NB4 (cell line): ENCODE data around the gene CLEC10A.

ENCODE experiments used
- MYC ChIP-seq: IDR thresholded peaks from 2 replicates; pipeline ENCODE4 v1.6.1; 2011; ENCODE audit warnings: low read depth, low read length
- TF ChIP-seq, protein P1 (sequence below): IDR thresholded peaks from one replicate; pipeline ENCODE4 v1.5.1; 2012; ENCODE audit warnings: low read depth, low read length

- no peak for TF ChIP-seq MYC
- TF ChIP-seq, protein P1, sequence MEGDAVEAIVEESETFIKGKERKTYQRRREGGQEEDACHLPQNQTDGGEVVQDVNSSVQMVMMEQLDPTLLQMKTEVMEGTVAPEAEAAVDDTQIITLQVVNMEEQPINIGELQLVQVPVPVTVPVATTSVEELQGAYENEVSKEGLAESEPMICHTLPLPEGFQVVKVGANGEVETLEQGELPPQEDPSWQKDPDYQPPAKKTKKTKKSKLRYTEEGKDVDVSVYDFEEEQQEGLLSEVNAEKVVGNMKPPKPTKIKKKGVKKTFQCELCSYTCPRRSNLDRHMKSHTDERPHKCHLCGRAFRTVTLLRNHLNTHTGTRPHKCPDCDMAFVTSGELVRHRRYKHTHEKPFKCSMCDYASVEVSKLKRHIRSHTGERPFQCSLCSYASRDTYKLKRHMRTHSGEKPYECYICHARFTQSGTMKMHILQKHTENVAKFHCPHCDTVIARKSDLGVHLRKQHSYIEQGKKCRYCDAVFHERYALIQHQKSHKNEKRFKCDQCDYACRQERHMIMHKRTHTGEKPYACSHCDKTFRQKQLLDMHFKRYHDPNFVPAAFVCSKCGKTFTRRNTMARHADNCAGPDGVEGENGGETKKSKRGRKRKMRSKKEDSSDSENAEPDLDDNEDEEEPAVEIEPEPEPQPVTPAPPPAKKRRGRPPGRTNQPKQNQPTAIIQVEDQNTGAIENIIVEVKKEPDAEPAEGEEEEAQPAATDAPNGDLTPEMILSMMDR = no peak
Measured at GRCh38 chr17:7068268-7068667, 11.8 kb downstream of the CLEC10A start.
